Mesenchymal stem cell (in vitro differentiated cells and primary cell): ENCODE data around the gene CAMTA1.

Source experiments
- DNase-seq: peaks from one replicate; pipeline ENCODE4 v3.0.0-alpha.2; 2013
- H2AFZ ChIP-seq: one replicate; pipeline ENCODE4 v1.6.1; 2013; ENCODE audit warnings: low read depth, mild to moderate bottlenecking, control low read depth, inconsistent platforms, low read length, moderate library complexity
- H2AK5ac ChIP-seq: 2 replicates; pipeline ENCODE4 v1.6.1; 2013; ENCODE audit warnings: low read length, moderate library complexity, mild to moderate bottlenecking, inconsistent platforms; ENCODE audit not compliant: severe bottlenecking
- H2BK120ac ChIP-seq: one replicate; pipeline ENCODE4 v1.6.1; 2013; ENCODE audit warnings: low read depth, mild to moderate bottlenecking, inconsistent platforms, low read length, moderate library complexity
- H2BK12ac ChIP-seq, 2 experiments: one replicate each; pipeline ENCODE4 v1.6.1; 2013; ENCODE audit warnings: inconsistent platforms in 2 of 2, low read length in 2 of 2, mild to moderate bottlenecking in 2 of 2, moderate library complexity in 2 of 2, control low read depth in 1 of 2
- H2BK15ac ChIP-seq: one replicate; pipeline ENCODE4 v1.6.1; 2013; ENCODE audit warnings: mild to moderate bottlenecking, low read depth, inconsistent platforms; ENCODE audit not compliant: poor library complexity, severe bottlenecking
- H2BK5ac ChIP-seq: 2 replicates; pipeline ENCODE4 v1.6.1; 2013; ENCODE audit warnings: low read depth, mild to moderate bottlenecking, low read length, control low read depth, inconsistent platforms; ENCODE audit not compliant: poor library complexity, severe bottlenecking
- H3K14ac ChIP-seq, 2 experiments: one replicate each; pipeline ENCODE4 v1.6.1; 2013; ENCODE audit warnings: inconsistent platforms in 2 of 2, low read length in 2 of 2, control low read depth in 1 of 2, mild to moderate bottlenecking in 1 of 2, moderate library complexity in 1 of 2
- H3K18ac ChIP-seq, 2 experiments: one replicate each; pipeline ENCODE4 v1.6.1; 2013; ENCODE audit warnings: inconsistent platforms in 2 of 2, low read length in 2 of 2, control low read depth in 1 of 2, low read depth in 1 of 2, mild to moderate bottlenecking in 1 of 2
- H3K23ac ChIP-seq, 2 experiments: one replicate each; pipeline ENCODE4 v1.6.1; 2013; ENCODE audit warnings: inconsistent platforms in 2 of 2, low read length in 2 of 2, mild to moderate bottlenecking in 2 of 2, moderate library complexity in 2 of 2, control low read depth in 1 of 2
- H3K27ac ChIP-seq: 2 replicates; pipeline ENCODE4 v1.5.1; 2013; ENCODE audit warnings: mild to moderate bottlenecking, moderate library complexity, low read length, control low read depth, inconsistent platforms; ENCODE audit not compliant: poor library complexity, severe bottlenecking
- H3K27me3 ChIP-seq, 2 experiments: 2 replicates each; pipeline versions ENCODE4 v1.6.1 to v1.7.0; 2013; ENCODE audit warnings: low read length in 2 of 2, mild to moderate bottlenecking in 2 of 2, moderate library complexity in 2 of 2, control low read depth in 1 of 2, inconsistent platforms in 1 of 2; ENCODE audit not compliant: control insufficient read depth in 1 of 2, insufficient read depth in 1 of 2
- H3K36me3 ChIP-seq, 2 experiments: 2 replicates each; pipeline versions ENCODE4 v1.6.1 to v1.7.0; 2013; ENCODE audit warnings: low read length in 2 of 2, control low read depth in 1 of 2, inconsistent platforms in 1 of 2, low read depth in 1 of 2, mild to moderate bottlenecking in 1 of 2; ENCODE audit not compliant: insufficient read depth in 2 of 2, control insufficient read depth in 1 of 2
- H3K4ac ChIP-seq, 2 experiments: one replicate each; pipeline ENCODE4 v1.6.1; 2013; ENCODE audit warnings: inconsistent platforms in 2 of 2, low read length in 2 of 2, mild to moderate bottlenecking in 2 of 2, moderate library complexity in 2 of 2, control low read depth in 1 of 2, low read depth in 1 of 2
- H3K4me1 ChIP-seq: 2 replicates; pipeline ENCODE4 v1.6.1; 2013; ENCODE audit warnings: low read depth, low read length, control low read depth; ENCODE audit not compliant: control insufficient read depth, insufficient read depth
- H3K4me2 ChIP-seq: 2 replicates; pipeline ENCODE4 v1.6.1; 2013; ENCODE audit warnings: low read length, mild to moderate bottlenecking, inconsistent platforms; ENCODE audit not compliant: poor library complexity, severe bottlenecking
- H3K4me3 ChIP-seq, 2 experiments: 2 replicates each; pipeline versions ENCODE4 v1.5.1 to v1.7.0; 2013; ENCODE audit warnings: low read length in 2 of 2, mild to moderate bottlenecking in 2 of 2, control low read depth in 1 of 2, low read depth in 1 of 2; ENCODE audit not compliant: insufficient read depth in 1 of 2
- H3K79me1 ChIP-seq: replicated peaks from 2 replicates; pipeline ENCODE4 v1.6.1; 2013; ENCODE audit warnings: mild to moderate bottlenecking, control low read depth, low read length, inconsistent platforms; ENCODE audit not compliant: poor library complexity, severe bottlenecking
- H3K9ac ChIP-seq: 2 replicates; pipeline ENCODE4 v1.7.0; 2013; ENCODE audit warnings: mild to moderate bottlenecking, low read length, moderate library complexity
- H3K9me3 ChIP-seq: 2 replicates; pipeline ENCODE4 v1.7.0; 2013; ENCODE audit warnings: mild to moderate bottlenecking, low read length; ENCODE audit not compliant: control insufficient read depth
- H4K8ac ChIP-seq: one replicate; pipeline ENCODE4 v1.6.1; 2013; ENCODE audit warnings: inconsistent platforms, mild to moderate bottlenecking, low read length, moderate library complexity
- H4K91ac ChIP-seq: one replicate; pipeline ENCODE4 v1.6.1; 2013; ENCODE audit warnings: mild to moderate bottlenecking, low read length, inconsistent platforms
- WGBS: methylation state at CpG from one replicate; pipeline ENCODE4 v1.1.7; 2013; ENCODE audit warnings: mixed read lengths; 5-methylcytosine and 5-hydroxymethylcytosine counted together

Gene CAMTA1

DNA sequence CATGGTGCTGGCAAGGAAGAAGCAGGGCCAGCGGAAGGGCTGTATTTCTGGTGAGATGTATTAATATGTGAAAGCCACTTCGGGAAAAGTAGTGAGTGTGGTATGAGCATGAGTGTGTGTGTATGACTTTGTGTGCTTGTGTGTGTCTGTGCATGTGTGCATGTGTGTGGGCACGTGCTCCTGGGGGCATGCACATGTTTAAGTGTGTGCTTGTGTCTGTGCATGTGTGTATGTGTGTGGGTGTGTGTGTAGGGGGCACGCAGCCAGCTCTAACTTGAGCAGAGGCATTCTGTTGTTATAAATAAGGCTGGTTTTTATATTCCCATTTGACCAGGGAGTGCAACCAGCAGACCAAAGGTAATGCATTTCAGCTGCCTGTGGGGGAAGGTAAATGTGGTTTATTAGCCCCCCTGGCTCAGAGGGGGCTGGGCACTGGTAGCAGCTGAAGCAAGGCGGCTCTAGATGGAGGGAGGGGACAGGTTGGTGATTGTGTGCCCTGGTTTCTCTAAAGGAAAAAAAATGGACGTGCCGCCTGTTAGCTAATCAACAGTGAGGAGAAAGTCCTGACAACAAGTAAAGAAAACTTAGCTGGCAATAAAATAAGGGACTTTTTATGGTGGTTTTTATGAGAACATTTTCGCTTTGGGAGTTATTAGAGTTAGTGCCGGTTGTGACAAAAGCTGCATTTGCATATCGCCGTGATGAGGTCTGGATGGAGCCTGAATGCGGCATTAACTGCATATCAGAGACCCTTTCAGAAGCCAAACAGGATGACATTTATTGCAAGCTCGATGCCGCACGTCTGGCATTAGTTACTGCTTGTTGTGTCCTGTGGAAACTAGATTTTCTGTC lies 180.1 kb downstream of the CAMTA1 start:
- H3K18ac ChIP-seq: no peak overlapping the region
- peaks cover 2% of the 10 kb centered on the region for H3K79me1 ChIP-seq
- peaks cover 29 to 71% of the 10 kb centered on the region in 2 experiments for H3K27me3 ChIP-seq
- H3K9ac ChIP-seq: no peak overlapping the region
- peaks cover 27% of the 10 kb centered on the region for H3K4me1 ChIP-seq
- no peaks in the 10 kb centered on the region for H3K36me3 ChIP-seq
- H2BK12ac ChIP-seq: no peak overlapping the region
- no peak overlapping the region for H3K4ac ChIP-seq
- no peak for DNase-seq
- H3K4me3 ChIP-seq: no peak overlapping the region
- no peak overlapping the region for H4K91ac ChIP-seq
- no peak overlapping the region for H4K8ac ChIP-seq
- H3K27ac ChIP-seq: no peak overlapping the region
- no peak overlapping the region for H3K4me2 ChIP-seq
- H3K9me3 ChIP-seq: no peaks in the 10 kb centered on the region
- H2BK5ac ChIP-seq: no peak overlapping the region
- no peak overlapping the region for H2AFZ ChIP-seq
- H3K14ac ChIP-seq: no peak overlapping the region
- 80% methylated on average over 15 of the region's 15 CpGs for WGBS
- H3K23ac ChIP-seq: no peak overlapping the region
- H2BK15ac ChIP-seq: no peak overlapping the region
- no peak overlapping the region for H2BK120ac ChIP-seq
- no peak overlapping the region for H2AK5ac ChIP-seq

DNA sequence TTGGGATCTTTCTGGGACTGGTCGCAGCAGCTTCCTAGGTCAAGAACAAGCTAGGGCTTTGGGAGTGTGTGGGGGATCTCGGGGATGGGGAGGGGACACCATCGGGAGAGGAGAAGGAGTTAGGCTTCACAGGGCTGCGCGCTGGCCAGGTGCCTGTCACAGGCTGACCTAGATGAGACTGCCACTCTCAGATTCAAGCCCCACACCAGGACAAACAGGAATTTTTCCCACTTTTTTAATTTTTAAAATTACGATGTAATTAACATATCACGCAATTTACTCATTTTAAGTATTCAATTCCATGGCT lies 180.6 kb downstream of the CAMTA1 start:
- Histone ChIP-seq H4K91ac (no peak overlapping the region), H3K18ac (no peak overlapping the region), H3K4me3 (no peak overlapping the region), H2AFZ (no peak overlapping the region), H4K8ac (no peak overlapping the region), H3K4me2 (no peak overlapping the region), H2BK12ac (no peak overlapping the region), H2BK15ac (no peak overlapping the region), H3K9ac (no peak overlapping the region), H3K36me3 (no peaks in the 10 kb centered on the region), H3K9me3 (no peaks in the 10 kb centered on the region), H3K14ac (no peak overlapping the region), H2AK5ac (no peak overlapping the region), H2BK5ac (no peak overlapping the region), H3K27me3 (peaks cover 24 to 71% of the 10 kb centered on the region in 2 experiments), H3K4me1 (peaks cover 27% of the 10 kb centered on the region), H3K79me1 (peaks cover 2% of the 10 kb centered on the region), H3K4ac (no peak overlapping the region), H2BK120ac (no peak overlapping the region), H3K27ac (no peak overlapping the region), H3K23ac (no peak overlapping the region)
- DNase-seq: no peak
- WGBS: 81% methylated on average over 7 of the region's 7 CpGs

GRCh38 chr1:6966326-6966725 lies 181.1 kb downstream of the CAMTA1 start:
- H2BK12ac ChIP-seq: no peak overlapping the region
- no peak overlapping the region for H2BK15ac ChIP-seq
- H3K4me2 ChIP-seq: no peak overlapping the region
- H3K9ac ChIP-seq: no peak overlapping the region
- H3K4me3 ChIP-seq: no peak overlapping the region
- no peak overlapping the region for H3K23ac ChIP-seq
- peaks cover 24 to 70% of the 10 kb centered on the region in 2 experiments for H3K27me3 ChIP-seq
- H3K79me1 ChIP-seq: peaks cover 2% of the 10 kb centered on the region
- peaks cover 26% of the 10 kb centered on the region for H3K4me1 ChIP-seq
- no peak overlapping the region for H3K14ac ChIP-seq
- WGBS: 89% methylated on average over 4 of the region's 5 CpGs
- no peak overlapping the region for H4K8ac ChIP-seq
- no peak overlapping the region for H4K91ac ChIP-seq
- no peaks in the 10 kb centered on the region for H3K36me3 ChIP-seq
- no peaks in the 10 kb centered on the region for H3K9me3 ChIP-seq
- H2BK5ac ChIP-seq: no peak overlapping the region
- H2AFZ ChIP-seq: no peak overlapping the region
- no peak overlapping the region for H3K4ac ChIP-seq
- no peak overlapping the region for H3K18ac ChIP-seq
- no peak for DNase-seq
- no peak overlapping the region for H3K27ac ChIP-seq
- no peak overlapping the region for H2BK120ac ChIP-seq
- no peak overlapping the region for H2AK5ac ChIP-seq

DNA sequence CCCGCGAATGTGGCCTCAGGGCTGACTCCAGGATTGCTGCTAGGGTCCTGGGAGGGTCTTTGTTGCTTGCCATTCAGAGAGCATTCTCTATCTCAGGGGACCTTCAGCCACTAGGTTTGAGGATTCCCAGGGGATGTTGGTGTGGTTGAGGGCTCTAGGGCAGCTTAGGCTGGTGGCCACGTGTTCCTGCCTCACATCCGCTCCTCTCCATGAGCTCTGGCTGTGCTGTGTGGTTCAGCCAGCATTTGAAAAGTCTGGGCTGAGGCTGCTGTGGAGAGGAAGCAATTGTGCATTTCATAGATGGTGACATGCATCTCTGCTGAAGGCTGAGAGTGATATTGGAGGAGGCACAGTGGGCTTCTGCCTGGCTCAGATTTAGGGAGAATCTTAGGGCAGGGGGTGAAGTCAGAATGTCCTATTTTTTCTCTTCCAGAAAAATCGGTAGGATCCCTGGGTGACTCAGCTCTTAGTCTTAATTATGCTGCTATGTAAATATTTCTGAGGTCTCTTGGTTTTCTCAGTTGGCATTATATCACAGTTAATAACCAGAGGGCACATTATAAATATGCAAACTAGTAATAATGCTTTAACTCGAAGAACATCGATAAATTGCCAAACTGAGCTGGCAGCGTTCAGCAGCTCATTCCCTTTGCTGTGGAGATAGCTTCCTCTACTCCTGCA lies 182.3 kb downstream of the CAMTA1 start:
- no peak overlapping the region for H3K27ac ChIP-seq
- no peak overlapping the region for H3K18ac ChIP-seq
- no peak overlapping the region for H3K4me3 ChIP-seq
- H3K4me1 ChIP-seq: peaks cover 22% of the 10 kb centered on the region
- H2BK12ac ChIP-seq: no peak overlapping the region
- 79% methylated on average over 8 of the region's 8 CpGs for WGBS
- no peak overlapping the region for H3K23ac ChIP-seq
- no peak overlapping the region for H4K91ac ChIP-seq
- no peaks in the 10 kb centered on the region for H3K36me3 ChIP-seq
- H4K8ac ChIP-seq: no peak overlapping the region
- no peaks in the 10 kb centered on the region for H3K9me3 ChIP-seq
- no peak overlapping the region for H2BK15ac ChIP-seq
- H2BK5ac ChIP-seq: no peak overlapping the region
- no peak overlapping the region for H3K9ac ChIP-seq
- H3K27me3 ChIP-seq: peaks cover 17 to 76% of the 10 kb centered on the region in 2 experiments
- H3K79me1 ChIP-seq: peaks cover 2% of the 10 kb centered on the region
- no peak overlapping the region for H3K4ac ChIP-seq
- no peak for DNase-seq
- H3K14ac ChIP-seq: no peak overlapping the region
- no peak overlapping the region for H2AK5ac ChIP-seq
- no peak overlapping the region for H2AFZ ChIP-seq
- H3K4me2 ChIP-seq: no peak overlapping the region
- H2BK120ac ChIP-seq: no peak overlapping the region
